Renal cortex interstitium (tissue), 11 donors: ENCODE data around the gene UGT1A4. TPM values are rescaled to one million over a fixed set of nuclear protein-coding genes. Genes with fewer than 3 reads are reported as not detected.

Experiments
- DNase-seq, 11 donors: peaks; one replicate each; pipeline ENCODE4 v3.0.0-alpha.2; 2013; ENCODE audit warnings: low read depth in 9 of 11, low spot score in 4 of 11; ENCODE audit errors: extremely low read depth in 1 of 11
- polyA plus RNA-seq, 3 donors: library from polyadenylated mRNA; unstranded; fragments of 120-200 nt; gene quantifications; one replicate each; pipeline ENCODE4 v1.2.1, GENCODE V29; 2013; ENCODE audit not compliant: insufficient read length in 3 of 3

UGT1A4 gene
- polyA plus RNA-seq, 3 donors: not detected

DNA sequence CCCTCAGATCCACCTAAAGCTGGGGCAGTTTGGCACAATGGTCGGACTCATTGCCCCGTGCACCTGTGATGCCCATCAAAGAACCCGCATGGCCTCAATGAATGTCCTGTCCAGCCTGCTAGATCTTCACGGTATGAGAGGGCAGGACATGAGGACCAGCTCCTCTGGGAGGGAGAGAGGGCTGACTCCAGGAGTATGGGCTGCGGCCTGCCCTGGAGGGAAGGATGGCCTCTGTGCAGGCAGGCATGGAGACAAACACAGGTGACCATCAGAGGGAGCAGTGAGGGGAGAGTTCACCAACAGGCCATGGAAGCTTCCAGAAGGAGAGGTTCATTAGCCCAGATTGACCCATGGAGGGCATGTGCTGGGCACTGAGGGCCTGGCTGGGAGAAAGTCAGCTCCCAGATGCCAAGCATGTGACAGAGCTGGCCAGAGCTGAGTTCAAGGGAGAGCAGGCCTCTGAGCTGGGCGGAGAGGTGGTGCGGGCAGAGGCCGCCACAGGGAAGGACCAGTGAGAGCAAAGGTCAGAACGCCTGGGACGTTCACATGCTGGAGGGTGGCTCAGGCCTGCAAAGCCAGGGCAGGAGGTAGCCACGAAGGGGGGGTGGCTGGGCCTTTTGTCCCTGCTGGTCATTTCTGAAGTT, 99.6 kb downstream of the UGT1A4 start:
- no peak for DNase-seq

DNA sequence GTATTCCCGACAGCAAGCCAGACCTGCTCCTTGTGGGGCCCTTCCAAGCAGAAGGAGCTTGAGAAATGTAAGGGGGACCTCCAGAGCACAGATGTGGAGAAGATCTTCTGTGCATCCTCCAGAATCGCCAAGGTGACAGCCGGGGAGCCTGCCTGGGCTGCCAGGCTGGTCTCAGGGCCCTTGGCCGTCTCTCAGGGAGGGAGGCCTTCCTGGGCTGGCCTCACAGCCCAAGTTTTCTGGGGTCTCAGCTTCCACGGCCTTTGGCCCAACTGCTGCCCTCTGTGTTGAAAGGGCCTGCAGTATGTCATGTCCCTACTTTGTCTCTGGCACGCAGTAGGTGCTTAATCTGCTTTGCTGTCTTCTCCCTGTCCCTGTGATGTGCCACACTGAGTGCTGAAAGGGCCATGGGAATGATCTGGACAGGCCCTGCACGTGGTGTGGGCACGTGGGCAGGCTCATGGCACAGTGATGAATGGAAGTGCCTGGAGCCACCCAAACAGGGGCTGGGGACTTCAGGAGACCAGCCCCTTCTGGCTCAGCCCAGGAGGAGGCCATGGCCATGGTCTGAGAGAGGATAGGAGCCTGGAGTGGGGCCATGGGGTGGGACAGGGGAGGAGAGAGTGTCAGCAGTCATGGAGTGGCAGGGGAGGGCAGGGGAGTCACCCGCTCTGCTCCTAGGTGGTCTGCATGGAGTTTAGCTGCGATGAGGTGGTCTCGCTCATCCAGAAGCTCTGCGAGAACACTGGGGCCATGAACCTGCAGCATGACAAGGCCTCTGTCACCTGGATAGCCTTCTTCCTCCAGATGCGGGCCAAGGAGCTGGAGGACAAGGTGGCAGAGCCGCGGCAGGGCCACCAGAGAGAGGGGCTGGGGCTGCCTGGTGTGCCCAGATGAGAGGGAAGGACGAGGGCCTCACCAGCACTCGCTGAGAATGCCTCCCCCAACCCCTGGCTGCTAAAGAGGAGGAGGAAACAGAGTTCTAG, 100.4 kb downstream of the UGT1A4 start:
- no peak for DNase-seq

DNA sequence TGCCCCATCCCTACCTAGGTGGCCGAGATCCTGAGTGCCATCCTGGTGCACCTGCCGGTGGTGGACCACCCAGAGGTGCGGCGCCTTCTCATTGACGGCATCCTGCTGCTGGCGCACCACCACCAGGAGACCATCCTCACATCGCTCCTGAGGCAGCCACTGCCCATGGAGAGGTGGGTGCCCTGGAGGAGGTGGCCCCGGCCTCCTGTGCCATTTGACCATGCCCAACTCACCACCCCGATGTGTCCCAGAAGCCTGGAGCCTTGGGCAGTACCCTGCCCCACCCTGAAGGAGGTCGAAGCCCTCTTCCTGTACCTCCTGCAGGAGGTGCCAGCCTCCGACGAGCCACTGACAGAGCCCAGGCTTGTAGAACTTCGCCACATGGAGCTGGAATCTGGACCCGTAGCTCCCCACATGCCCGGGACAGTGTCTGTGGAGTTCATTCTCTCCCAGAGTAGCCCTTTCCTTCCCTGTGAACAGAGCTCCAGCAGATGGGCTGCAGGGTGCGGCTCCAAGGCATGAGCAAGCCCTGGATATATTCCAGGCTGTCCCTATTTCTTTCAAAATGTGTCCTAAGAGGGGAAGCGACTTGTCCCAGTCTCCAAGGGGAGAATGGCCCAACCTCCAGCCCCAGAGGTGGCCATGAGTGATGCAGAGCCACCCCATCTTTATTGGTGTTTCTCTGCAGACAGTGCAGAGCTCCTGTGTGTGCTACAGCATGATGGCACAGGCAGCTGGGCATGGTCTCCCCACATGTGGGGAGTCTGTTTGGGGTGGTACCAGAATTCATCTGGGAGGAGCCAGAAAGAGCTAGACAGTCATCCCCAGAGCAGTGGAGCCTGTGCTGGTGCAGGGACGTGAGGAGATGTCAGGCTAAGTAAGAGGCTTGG, 101.6 kb downstream of the UGT1A4 start:
- no peak for DNase-seq

DNA sequence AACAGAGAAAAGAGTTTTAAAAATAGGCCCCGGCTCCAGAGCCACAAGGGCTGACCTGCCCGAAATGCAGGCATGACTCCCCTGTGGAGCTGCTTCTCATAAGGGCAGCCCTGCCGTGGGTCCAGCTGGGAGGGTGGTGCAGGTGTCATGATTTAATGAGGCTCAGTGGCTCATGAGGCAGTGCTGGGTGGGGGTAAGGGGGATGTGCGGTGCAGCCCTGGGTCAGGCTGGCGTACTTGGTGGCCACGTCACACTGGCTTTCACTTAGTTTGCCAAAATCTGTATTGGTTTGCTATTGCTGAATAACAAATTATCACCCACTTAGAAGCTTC, 102.2 kb downstream of the UGT1A4 start:
- DNase-seq: no peak

DNA sequence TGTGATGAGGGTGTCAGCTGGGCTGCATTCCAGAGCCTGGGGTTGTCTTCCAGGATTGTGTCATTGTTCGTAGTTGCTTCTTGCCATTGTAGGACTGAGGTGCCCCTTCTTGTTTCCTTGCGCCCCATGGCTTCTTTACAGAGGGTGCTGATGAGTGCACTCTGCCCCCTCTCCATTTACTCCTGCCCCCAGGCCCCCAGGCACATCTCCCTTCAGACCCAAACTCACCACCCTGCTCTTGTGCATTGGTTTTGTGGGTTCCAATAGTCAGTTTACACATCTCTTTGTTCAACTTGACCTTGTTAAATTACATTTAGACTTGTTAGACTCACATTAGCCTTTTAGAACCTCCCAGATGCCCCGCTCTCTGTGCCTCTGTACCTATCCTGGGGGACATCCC, 102.7 kb downstream of the UGT1A4 start:
- no peak for DNase-seq

DNA sequence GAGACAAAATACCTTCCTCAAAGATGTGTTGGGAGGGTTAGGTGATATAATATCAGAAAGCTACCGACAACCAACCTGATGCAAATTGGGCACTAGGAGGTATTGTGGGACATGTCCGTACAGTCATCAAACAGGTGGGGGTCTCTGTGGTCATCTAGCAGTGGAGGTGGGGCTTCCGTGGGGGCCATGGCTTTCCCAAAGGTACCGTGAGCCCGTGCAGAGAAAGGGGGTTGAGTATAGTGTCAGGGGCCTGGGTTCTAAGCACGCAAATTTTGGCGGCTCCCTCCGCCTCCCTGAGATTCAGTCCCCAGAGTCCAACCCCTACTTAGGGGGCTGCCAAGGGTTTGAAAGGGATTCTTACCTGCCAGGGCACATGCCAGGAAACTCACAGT, 103.2 kb downstream of the UGT1A4 start:
- no peak for DNase-seq

DNA sequence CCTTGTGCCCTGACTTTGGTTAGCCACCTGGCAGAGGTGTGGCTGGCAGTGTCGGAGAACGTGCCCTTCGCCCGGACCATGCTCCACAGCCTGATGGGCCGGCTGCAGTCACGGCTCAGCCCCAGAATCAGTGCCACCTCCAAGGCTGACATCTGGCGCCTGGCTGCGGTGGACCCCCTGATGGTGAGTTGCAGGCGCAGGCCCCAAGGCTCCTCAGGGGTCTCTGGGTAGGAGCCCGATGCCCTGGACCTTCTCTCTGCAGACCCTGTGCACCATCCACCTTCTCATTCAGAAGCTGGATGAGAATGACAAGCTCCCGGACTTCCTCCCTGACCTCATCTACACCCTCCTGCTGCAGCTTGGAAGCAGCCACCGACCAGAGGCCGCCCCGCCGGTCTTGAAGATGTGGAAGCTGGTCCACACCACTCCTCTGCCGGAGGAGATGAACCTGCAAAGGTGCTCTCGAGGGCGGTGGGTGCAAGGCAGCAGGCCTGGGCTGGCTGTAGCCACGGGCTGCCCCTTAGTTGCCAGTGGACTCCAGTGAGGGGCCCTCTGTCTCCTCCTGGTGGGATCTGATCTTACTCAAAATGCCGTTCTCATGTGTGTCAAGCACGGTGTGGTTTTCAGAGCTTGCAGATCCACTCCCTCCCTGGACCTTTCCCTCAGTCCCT, 103.7 kb downstream of the UGT1A4 start:
- no peak for DNase-seq

Other genes with a start within 250 kb of the UGT1A4 start
- gene USP40, start 152.0 kb upstream of the UGT1A4 start, polyA plus RNA-seq: 10 to 100 TPM; 45.9 to 64.2 (median 48.7) TPM
- gene UGT1A8, start 101.1 kb upstream of the UGT1A4 start, polyA plus RNA-seq: not detected
- not detected for gene UGT1A10, start 82.3 kb upstream of the UGT1A4 start, polyA plus RNA-seq
- 1 to 10 TPM; 6.2 to 7.8 (median 7.0) TPM for gene UGT1A9, start 46.8 kb upstream of the UGT1A4 start, polyA plus RNA-seq
- gene UGT1A7, start 36.8 kb upstream of the UGT1A4 start, polyA plus RNA-seq: under 1 TPM in 1 of 3 donors, not detected in 2; 0.09 TPM
- 1 to 10 TPM; 2.5 to 4.3 (median 3.2) TPM for gene UGT1A6, start 25.8 kb upstream of the UGT1A4 start, polyA plus RNA-seq
- not detected for gene UGT1A5, start 5.8 kb upstream of the UGT1A4 start, polyA plus RNA-seq
- not detected for gene UGT1A3, start 10.3 kb downstream of the UGT1A4 start, polyA plus RNA-seq
- under 1 TPM; 0.23 to 0.56 (median 0.24) TPM for gene UGT1A1, start 41.5 kb downstream of the UGT1A4 start, polyA plus RNA-seq
- gene MROH2A, start 59.6 kb downstream of the UGT1A4 start, polyA plus RNA-seq: under 1 TPM in 2 of 3 donors, not detected in 1; 0.26 to 0.27 TPM
- 10 to 100 TPM; 23.2 to 25.0 (median 24.1) TPM for gene HJURP, start 135.8 kb downstream of the UGT1A4 start, polyA plus RNA-seq
- under 1 TPM in 1 of 3 donors, not detected in 2; 0.56 TPM for gene TRPM8, start 198.6 kb downstream of the UGT1A4 start, polyA plus RNA-seq